Dendritic cell treated with granulocyte-macrophage colony-stimulating factor and Interleukin-4, amounts not matched to agents 40 ng/mL and 50 ng/mL, for 4 days (primary cell): ENCODE results near the gene FARS2.
A peak's percentile ranks its signal among the peaks of the same experiment; 100 is the strongest.

Experiments
- H3K27ac Mint-ChIP-seq: one replicate; pipeline ENCODE4 v1.8.0; 2022; ENCODE audit warnings: mild to moderate bottlenecking, mixed read lengths
- H3K27me3 Mint-ChIP-seq: one replicate; pipeline ENCODE4 v1.8.0; 2022; ENCODE audit warnings: mild to moderate bottlenecking, mixed read lengths
- H3K36me3 Mint-ChIP-seq: one replicate; pipeline ENCODE4 v1.8.0; 2022; ENCODE audit warnings: low read depth, mixed read lengths
- H3K4me1 Mint-ChIP-seq: one replicate; pipeline ENCODE4 v1.8.0; 2022; ENCODE audit warnings: low read depth, mixed read lengths
- H3K4me3 Mint-ChIP-seq: one replicate; pipeline ENCODE4 v1.8.0; 2022; ENCODE audit warnings: mild to moderate bottlenecking, moderate library complexity, mixed read lengths
- H3K9me3 Mint-ChIP-seq: one replicate; pipeline ENCODE4 v1.8.0; 2022; ENCODE audit warnings: mixed read lengths
- intact Hi-C: fragments of 100-400 bp; cut with micrococcal nuclease; formaldehyde crosslinking; loops from one replicate; pipeline ENCODE4 v1.15.0; 2022

FARS2 gene

GRCh38 chr6:5726976-5727718 lies 465.8 kb downstream of the FARS2 start:
- no peaks in the 10 kb centered on the region for H3K27me3 Mint-ChIP-seq
- no peaks in the 10 kb centered on the region for H3K9me3 Mint-ChIP-seq
- H3K4me1 Mint-ChIP-seq = peaks cover 58% of the 10 kb centered on the region
- H3K36me3 Mint-ChIP-seq = no peaks in the 10 kb centered on the region
- H3K4me3 Mint-ChIP-seq = no peak overlapping the region
- intact Hi-C loops = no loop called here
- no peak overlapping the region for H3K27ac Mint-ChIP-seq

DNA sequence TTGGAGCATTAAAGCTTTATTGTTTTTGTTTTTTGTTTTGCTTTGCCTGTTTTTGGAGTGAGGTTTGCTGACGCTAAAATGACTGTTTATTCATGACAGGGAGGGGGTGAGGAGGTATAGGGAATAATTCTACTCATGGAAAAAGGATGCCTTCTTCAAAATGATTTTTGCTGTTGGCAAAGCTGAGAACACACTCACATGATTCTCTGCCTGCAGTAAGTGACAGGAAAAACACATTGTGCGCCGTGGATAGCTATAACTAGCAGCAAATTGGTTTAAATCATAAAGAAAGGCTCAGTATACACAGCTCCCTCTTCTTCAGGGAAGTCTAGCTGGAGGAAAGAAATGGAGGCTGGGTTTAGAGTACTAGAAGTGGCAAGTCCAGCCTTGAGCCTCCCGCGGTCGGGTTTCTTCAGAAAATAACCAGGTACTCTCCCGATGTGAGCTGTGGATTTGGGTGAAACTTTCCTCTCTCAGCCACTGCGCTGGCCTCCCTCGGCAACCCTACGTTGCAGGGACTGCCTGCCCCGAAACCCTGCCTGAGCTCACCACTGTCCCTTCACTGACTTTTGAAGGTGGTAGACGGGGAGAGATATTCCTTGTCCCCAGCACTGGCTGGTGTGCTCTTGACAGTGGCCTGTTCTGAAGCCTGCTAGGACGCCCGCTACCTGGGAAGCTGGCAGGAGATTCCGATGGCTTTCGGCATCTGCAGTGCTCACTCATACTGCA lies 467.2 kb downstream of the FARS2 start:
- Mint-ChIP-seq H3K4me3 (no peak overlapping the region), H3K36me3 (no peaks in the 10 kb centered on the region), H3K4me1 (peaks cover 45% of the 10 kb centered on the region), H3K27me3 (no peaks in the 10 kb centered on the region), H3K27ac (no peak overlapping the region), H3K9me3 (no peaks in the 10 kb centered on the region)
- intact Hi-C loops = no loop called here

- no peaks in the 10 kb centered on the region for H3K36me3 Mint-ChIP-seq
- no peak overlapping the region for H3K4me3 Mint-ChIP-seq
- intact Hi-C loops = no loop called here
- peaks cover 39% of the 10 kb centered on the region for H3K4me1 Mint-ChIP-seq
- H3K9me3 Mint-ChIP-seq = no peaks in the 10 kb centered on the region
- H3K27me3 Mint-ChIP-seq = no peaks in the 10 kb centered on the region
- H3K27ac Mint-ChIP-seq = peak overlapping the region; percentile 28
Observed at GRCh38 chr6:5729080-5729434, 467.7 kb downstream of the FARS2 start.

DNA sequence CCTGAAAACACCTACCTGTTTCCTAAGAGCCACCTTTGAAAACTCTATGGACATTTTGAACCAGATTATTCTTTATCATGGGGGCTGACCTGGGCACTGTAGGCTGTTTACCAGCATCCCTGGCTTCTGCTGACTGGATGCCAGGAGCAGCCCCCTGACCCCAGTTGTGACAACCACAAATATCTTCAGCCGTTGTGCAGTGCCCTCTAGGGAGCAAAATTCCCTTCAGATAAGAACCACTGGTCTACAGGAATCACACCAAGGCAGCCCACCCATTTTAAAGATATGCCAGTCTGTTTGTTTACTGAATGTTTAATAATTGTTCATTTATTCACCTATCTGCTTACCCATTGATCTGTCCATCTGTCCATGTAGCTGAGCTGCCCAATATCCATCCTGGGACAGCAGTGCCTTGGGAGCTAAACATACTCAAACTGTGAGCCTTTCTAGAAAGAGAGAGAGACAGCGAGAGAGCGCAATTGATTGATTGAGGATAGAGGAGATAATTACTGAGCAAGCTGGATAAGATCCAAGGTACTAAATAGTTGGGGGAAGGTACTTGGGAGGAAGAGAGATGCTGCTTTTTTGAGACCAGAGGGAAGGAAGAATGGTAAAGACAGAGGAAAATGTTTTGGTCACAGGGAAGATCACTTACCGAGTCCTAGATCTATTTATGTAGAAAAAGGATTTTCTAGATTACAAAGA lies 468.7 kb downstream of the FARS2 start:
- Mint-ChIP-seq H3K9me3 (no peaks in the 10 kb centered on the region), H3K4me3 (no peak overlapping the region), H3K27ac (peak overlapping the region; percentile 28), H3K4me1 (peaks cover 30% of the 10 kb centered on the region), H3K27me3 (no peaks in the 10 kb centered on the region), H3K36me3 (no peaks in the 10 kb centered on the region)
- intact Hi-C loops = no loop called here

DNA sequence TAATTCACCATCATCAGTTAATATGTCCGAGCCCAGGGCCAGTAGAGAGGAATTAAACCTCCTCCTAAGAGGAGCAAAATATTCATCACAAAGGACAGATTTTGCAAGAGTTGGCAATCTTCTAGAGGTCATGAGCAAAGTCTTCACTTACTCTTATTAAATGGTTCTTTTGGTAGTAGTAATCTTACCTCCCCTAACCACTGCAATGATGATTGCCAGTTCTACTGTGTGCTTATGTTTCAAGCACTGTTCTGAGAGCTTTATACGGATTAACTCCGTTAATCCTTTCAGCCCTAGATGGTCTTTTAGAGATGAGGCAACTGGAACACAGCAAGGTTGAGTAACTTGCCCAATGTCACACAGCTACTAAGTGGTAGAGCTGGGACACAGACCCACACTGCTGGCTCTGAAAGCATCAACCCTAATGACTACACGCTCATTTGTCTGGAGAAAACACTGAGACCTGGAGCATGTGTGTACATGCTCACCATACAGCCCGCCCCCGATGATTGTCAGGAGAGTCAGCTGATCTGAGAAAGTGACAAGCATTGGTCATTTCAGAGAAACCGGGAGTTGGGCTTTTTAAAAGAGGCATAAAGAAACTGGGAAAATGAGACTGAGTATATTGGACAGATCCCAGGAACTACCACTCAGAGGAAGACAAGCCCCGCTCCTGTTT lies 469.4 kb downstream of the FARS2 start:
- Mint-ChIP-seq H3K27ac (peak overlapping the region; percentile 4), H3K4me1 (peaks cover 25% of the 10 kb centered on the region), H3K27me3 (no peaks in the 10 kb centered on the region), H3K36me3 (no peaks in the 10 kb centered on the region), H3K9me3 (no peaks in the 10 kb centered on the region), H3K4me3 (no peak overlapping the region)
- intact Hi-C loops = no loop called here

DNA sequence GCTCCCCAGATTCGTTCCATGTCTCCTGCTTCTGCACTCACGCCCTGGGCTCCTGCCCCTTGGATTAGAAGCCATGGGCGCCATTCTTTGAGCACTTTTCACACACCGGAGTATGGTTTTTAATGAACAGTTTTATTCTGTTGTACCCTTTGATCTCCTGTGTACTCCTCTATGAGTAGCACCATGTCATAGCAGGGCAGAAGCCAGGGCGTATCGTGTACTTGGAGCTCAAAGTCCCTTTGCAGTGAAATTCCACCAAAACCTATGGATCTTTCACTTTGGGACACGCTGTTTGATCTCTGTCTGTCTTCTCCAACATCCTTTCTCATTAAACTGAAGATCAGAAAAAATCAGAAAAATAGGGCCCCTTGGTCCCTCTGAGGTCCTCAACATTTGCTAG lies 470.1 kb downstream of the FARS2 start:
- Mint-ChIP-seq H3K27ac (peak overlapping the region; percentile 4), H3K27me3 (no peaks in the 10 kb centered on the region), H3K4me1 (peaks cover 25% of the 10 kb centered on the region), H3K4me3 (no peak overlapping the region), H3K9me3 (no peaks in the 10 kb centered on the region), H3K36me3 (no peaks in the 10 kb centered on the region)
- intact Hi-C loops = no loop called here

- H3K4me1 Mint-ChIP-seq = peaks cover 25% of the 10 kb centered on the region
- H3K36me3 Mint-ChIP-seq = no peaks in the 10 kb centered on the region
- H3K27ac Mint-ChIP-seq = no peak overlapping the region
- H3K27me3 Mint-ChIP-seq = no peaks in the 10 kb centered on the region
- intact Hi-C loops = no loop called here
- no peaks in the 10 kb centered on the region for H3K9me3 Mint-ChIP-seq
- H3K4me3 Mint-ChIP-seq = no peak overlapping the region
Observed at GRCh38 chr6:5732496-5732895, 471.2 kb downstream of the FARS2 start.

GRCh38 chr6:5736016-5736738 lies 474.9 kb downstream of the FARS2 start:
- intact Hi-C loops = no loop called here
- H3K4me3 Mint-ChIP-seq = no peak overlapping the region
- no peaks in the 10 kb centered on the region for H3K9me3 Mint-ChIP-seq
- peaks cover 3% of the 10 kb centered on the region for H3K4me1 Mint-ChIP-seq
- H3K27me3 Mint-ChIP-seq = no peaks in the 10 kb centered on the region
- H3K36me3 Mint-ChIP-seq = no peaks in the 10 kb centered on the region
- H3K27ac Mint-ChIP-seq = no peak overlapping the region

- Mint-ChIP-seq H3K4me1 (no peaks in the 10 kb centered on the region), H3K36me3 (no peaks in the 10 kb centered on the region), H3K4me3 (no peak overlapping the region), H3K27me3 (no peaks in the 10 kb centered on the region), H3K27ac (no peak overlapping the region), H3K9me3 (no peaks in the 10 kb centered on the region)
- intact Hi-C loops = no loop called here
Observed at GRCh38 chr6:5737460-5737859, 476.1 kb downstream of the FARS2 start.

GRCh38 chr6:5738211-5738610 lies 476.9 kb downstream of the FARS2 start:
- H3K27ac Mint-ChIP-seq = no peak overlapping the region
- no peaks in the 10 kb centered on the region for H3K27me3 Mint-ChIP-seq
- no peaks in the 10 kb centered on the region for H3K36me3 Mint-ChIP-seq
- H3K4me3 Mint-ChIP-seq = no peak overlapping the region
- no peaks in the 10 kb centered on the region for H3K9me3 Mint-ChIP-seq
- peaks cover 3% of the 10 kb centered on the region for H3K4me1 Mint-ChIP-seq
- intact Hi-C loops = no loop called here

- no peak overlapping the region for H3K27ac Mint-ChIP-seq
- no peaks in the 10 kb centered on the region for H3K27me3 Mint-ChIP-seq
- H3K4me3 Mint-ChIP-seq = no peak overlapping the region
- no peaks in the 10 kb centered on the region for H3K9me3 Mint-ChIP-seq
- no peaks in the 10 kb centered on the region for H3K36me3 Mint-ChIP-seq
- intact Hi-C loops = no loop called here
- H3K4me1 Mint-ChIP-seq = peaks cover 13% of the 10 kb centered on the region
Observed at GRCh38 chr6:5744497-5744896, 483.2 kb downstream of the FARS2 start.

- peaks cover 19% of the 10 kb centered on the region for H3K4me1 Mint-ChIP-seq
- no peak overlapping the region for H3K27ac Mint-ChIP-seq
- H3K27me3 Mint-ChIP-seq = no peaks in the 10 kb centered on the region
- no peak overlapping the region for H3K4me3 Mint-ChIP-seq
- no peaks in the 10 kb centered on the region for H3K36me3 Mint-ChIP-seq
- no peaks in the 10 kb centered on the region for H3K9me3 Mint-ChIP-seq
- intact Hi-C loops = no loop called here
Observed at GRCh38 chr6:5745081-5745480, 483.8 kb downstream of the FARS2 start.

- Mint-ChIP-seq H3K27me3 (no peaks in the 10 kb centered on the region), H3K4me1 (peaks cover 22% of the 10 kb centered on the region), H3K27ac (no peak overlapping the region), H3K4me3 (no peak overlapping the region), H3K9me3 (no peaks in the 10 kb centered on the region), H3K36me3 (no peaks in the 10 kb centered on the region)
- intact Hi-C loops = no loop called here
Observed at GRCh38 chr6:5746053-5746758, 484.9 kb downstream of the FARS2 start.
